Measurements from ENCODE around the gene PPP1CA.

DNA sequence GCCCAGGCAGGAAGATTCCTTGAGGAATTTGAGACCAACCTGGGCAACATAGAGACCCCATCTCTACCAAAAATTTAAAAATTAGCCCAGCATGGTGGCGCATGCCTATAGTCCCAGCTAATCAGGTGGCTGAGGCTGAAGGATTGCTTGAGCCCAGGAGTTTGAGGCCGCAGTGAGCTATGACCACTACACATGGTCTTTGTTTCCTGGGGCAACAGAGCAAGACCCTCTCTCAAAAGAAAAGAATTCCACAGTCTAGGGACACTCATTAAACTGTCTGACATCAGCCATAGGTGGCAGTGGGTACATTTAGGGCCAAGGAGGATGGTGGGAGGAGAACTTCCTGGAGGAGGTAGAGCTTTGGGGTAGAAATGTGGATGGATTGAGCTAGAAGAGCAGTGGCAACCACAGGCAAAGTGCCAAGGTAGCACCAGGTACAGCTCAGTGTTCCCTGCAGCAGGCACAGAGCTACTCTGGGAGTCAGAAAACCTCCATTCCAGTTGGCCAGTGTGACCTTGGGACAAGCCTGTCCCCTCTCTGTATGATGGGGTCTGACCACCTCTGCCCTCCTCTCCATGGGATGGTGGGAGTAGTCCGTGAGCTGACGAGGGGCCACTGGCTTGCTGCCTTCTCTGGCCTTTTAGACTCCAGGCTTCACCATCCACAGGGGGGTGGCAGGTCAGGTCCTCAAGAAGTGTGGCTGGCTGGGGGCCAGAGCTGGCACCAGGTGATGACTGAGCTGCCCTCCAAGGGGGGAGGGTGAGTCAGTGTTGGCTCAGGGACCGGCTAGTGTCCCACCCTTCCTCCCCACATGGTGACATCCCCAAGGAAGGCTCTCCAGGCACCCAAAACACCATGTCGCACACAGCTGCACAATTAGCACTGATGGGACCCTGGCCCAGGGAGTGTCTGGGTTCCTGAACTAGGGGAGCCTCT is 24.5 kb downstream of the PPP1CA start:
- TF ChIP-seq POLR2AphosphoS5 (IDR thresholded peaks at IDR 0.05; ENCODE audit: borderline replicate concordance, low read depth, low read length): no peak
- TF ChIP-seq EZH2 (IDR thresholded peaks at IDR 0.05): no peak
